HCT116 (cell line): Measurements from ENCODE around the gene PDE4B. TPM values are rescaled to one million over a fixed set of nuclear protein-coding genes. Genes with fewer than 3 reads are reported as not detected.
A peak's percentile ranks its signal among the peaks of the same experiment; 100 is the strongest.

Experiments used
- ATAC-seq: fragments of 200-7000 bp; cut with Tn5 transposase; 2 replicates; pipeline ENCODE4 v1.9.1; 2020; ENCODE audit warnings: mild to moderate bottlenecking, moderate library complexity
- BruUV-seq: library from RNA; stranded (reverse); fragments of 400-500 nt; replicated peaks from 2 replicates; lab custom pipeline; 2021; lab: Mats Ljungman, UMichigan
- CTCF ChIA-PET: fragments of 300-600 bp; sonication (Branson Sonifier 250); formaldehyde crosslinking; loops from one replicate; lab custom pipeline; 2021; ENCODE audit warnings: antibody characterized with exemption; lab: Charles Lee
- POLR2A ChIA-PET: fragments of 300-600, 350-600 bp; sonication (Branson Sonifier 250); formaldehyde crosslinking; loops from one replicate; lab custom pipeline; 2021; ENCODE audit warnings: antibody characterized with exemption; lab: Charles Lee
- RAD21 ChIA-PET, 2 experiments: fragments of 300-600 bp; sonication (Branson Sonifier 250); formaldehyde crosslinking; loops; one replicate each; lab custom pipeline; 2023; ENCODE audit warnings: low total read pairs in 2 of 2; ENCODE audit not compliant: uncharacterized antibody in 2 of 2, unreplicated experiment in 2 of 2, low non-redundant PET in 1 of 2; lab: Charles Lee
- DNase-seq: peaks from one replicate; pipeline ENCODE4 v3.0.0-alpha.2; 2010; ENCODE audit warnings: low read depth, low spot score
- H2AFZ ChIP-seq: fragments of 200-600 bp; shearing (Covaris generic), sonication (generic); 2 replicates; pipeline ENCODE4 v1.6.1; 2017; ENCODE audit warnings: low read depth, mixed run types, mixed read lengths, antibody characterized with exemption, low read length; ENCODE audit not compliant: poor library complexity, severe bottlenecking
- H3K27ac ChIP-seq: 2 replicates; pipeline ENCODE4 v1.5.1; 2012; ENCODE audit warnings: low read depth, low read length
- H3K27me3 ChIP-seq: fragments of 200-600 bp; sonication (generic); 2 replicates; pipeline ENCODE4 v1.6.1; 2016; ENCODE audit warnings: mixed run types, low read length, mixed read lengths; ENCODE audit not compliant: insufficient read depth
- H3K36me3 ChIP-seq, 2 experiments: fragments of 200-500 bp in 1 of 2; fragments of 200-600 bp in 1 of 2; sonication (Bioruptor generic) in 1 of 2; sonication (generic) in 1 of 2; 2 replicates each; pipeline versions ENCODE4 v1.5.1 to v1.6.1; 2014 to 2016; ENCODE audit warnings: low read length in 2 of 2, inconsistent platforms in 1 of 2, mixed read lengths in 1 of 2, mixed run types in 1 of 2; ENCODE audit not compliant: insufficient read depth in 2 of 2, control insufficient read depth in 1 of 2
- H3K4me1 ChIP-seq, 2 experiments: fragments of 200-600 bp in 1 of 2; sonication (generic) in 1 of 2; 2 replicates each; pipeline versions ENCODE4 v1.5.1 to v1.6.1; 2012 to 2017; ENCODE audit warnings: low read length in 2 of 2, inconsistent platforms in 1 of 2, mild to moderate bottlenecking in 1 of 2, mixed read lengths in 1 of 2, mixed run types in 1 of 2, moderate library complexity in 1 of 2; ENCODE audit not compliant: insufficient read depth in 2 of 2, control insufficient read depth in 1 of 2
- H3K4me2 ChIP-seq: fragments of 200-600 bp; sonication (generic); 2 replicates; pipeline ENCODE4 v1.6.1; 2017; ENCODE audit warnings: mixed run types, low read length, mixed read lengths
- H3K4me3 ChIP-seq, 2 experiments: fragments of 200-600 bp in 1 of 2; sonication (generic) in 1 of 2; replicated peaks in 1 of 2; 2 replicates each; pipeline ENCODE4 v1.5.1; 2011 to 2016; ENCODE audit warnings: low read length in 2 of 2, control low read depth in 1 of 2, low read depth in 1 of 2, mild to moderate bottlenecking in 1 of 2, mixed read lengths in 1 of 2, mixed run types in 1 of 2
- H3K79me2 ChIP-seq: fragments of 200-600 bp; sonication (generic); 2 replicates; pipeline ENCODE4 v1.6.1; 2017; ENCODE audit warnings: mild to moderate bottlenecking, mixed run types, low read length, moderate library complexity, mixed read lengths; ENCODE audit not compliant: insufficient read depth
- H3K9ac ChIP-seq: fragments of 200-600 bp; sonication (generic); 2 replicates; pipeline ENCODE4 v1.6.1; 2016; ENCODE audit warnings: low read length, mixed read lengths
- H3K9me2 ChIP-seq: fragments of 200-600 bp; sonication (generic), shearing (Covaris generic); 2 replicates; pipeline ENCODE4 v1.6.1; 2017; ENCODE audit warnings: mixed run types, mild to moderate bottlenecking, moderate library complexity; ENCODE audit not compliant: insufficient read depth
- H3K9me3 ChIP-seq, 2 experiments: fragments of 200-500 bp in 1 of 2; fragments of 200-600 bp in 1 of 2; sonication (Bioruptor generic) in 1 of 2; sonication (generic) in 1 of 2; 2 replicates each; pipeline ENCODE4 v1.6.1; 2014 to 2017; ENCODE audit warnings: low read length in 2 of 2, mixed read lengths in 2 of 2, inconsistent platforms in 1 of 2, low read depth in 1 of 2, mild to moderate bottlenecking in 1 of 2, mixed run types in 1 of 2, moderate library complexity in 1 of 2; ENCODE audit not compliant: control insufficient read depth in 1 of 2, insufficient read depth in 1 of 2
- H4K20me1 ChIP-seq: fragments of 200-600 bp; sonication (generic), shearing (Covaris generic); 2 replicates; pipeline ENCODE4 v1.6.1; 2017; ENCODE audit warnings: mixed run types, mild to moderate bottlenecking, moderate library complexity; ENCODE audit not compliant: insufficient read depth
- CBX3 ChIP-seq: IDR thresholded peaks from 2 replicates; pipeline ENCODE4 v1.6.1; 2012; ENCODE audit warnings: low read depth
- EGR1 ChIP-seq: IDR thresholded peaks from 2 replicates; pipeline ENCODE4 v1.6.1; 2012; ENCODE audit warnings: low read depth
- ELF1 ChIP-seq: IDR thresholded peaks from 2 replicates; pipeline ENCODE4 v1.6.1; 2012; ENCODE audit warnings: low read depth, borderline replicate concordance
- FOSL1 ChIP-seq: IDR thresholded peaks from 2 replicates; pipeline ENCODE4 v1.6.1; 2012; ENCODE audit warnings: low read depth
- POLR2AphosphoS5 ChIP-seq: IDR thresholded peaks from 2 replicates; pipeline ENCODE4 v1.6.1; 2011; ENCODE audit warnings: mild to moderate bottlenecking, low read depth, low read length, moderate library complexity
- RAD21 ChIP-seq: IDR thresholded peaks from 2 replicates; pipeline ENCODE4 v1.6.1; 2012; ENCODE audit warnings: low read depth, mild to moderate bottlenecking
- SIN3A ChIP-seq: IDR thresholded peaks from 2 replicates; pipeline ENCODE4 v1.6.1; 2012; ENCODE audit warnings: low read depth
- YY1 ChIP-seq: IDR thresholded peaks from 2 replicates; pipeline ENCODE4 v1.6.1; 2011; ENCODE audit warnings: low read length, low read depth, moderate library complexity, mild to moderate bottlenecking; ENCODE audit not compliant: insufficient replicate concordance; ENCODE audit errors: extremely low read depth
- ZFX ChIP-seq: fragments of 450-650 bp; IDR thresholded peaks from 2 replicates; pipeline ENCODE4 v1.6.1; 2017
- ZNF274 ChIP-seq: fragments of 200-500 bp; sonication (Bioruptor generic); IDR thresholded peaks from 2 replicates; pipeline ENCODE4 v1.6.1; 2014; ENCODE audit warnings: mild to moderate bottlenecking, low read depth, low read length, inconsistent platforms
- intact Hi-C: fragments of 100-400 bp; cut with micrococcal nuclease; formaldehyde crosslinking; loops from 2 replicates; pipeline ENCODE4 v1.10.0; 2022
- total RNA-seq: library from RNA; stranded (reverse); gene quantifications from one replicate; pipeline ENCODE4 v1.2.1, GENCODE V29; 2021; ENCODE audit not compliant: unreplicated experiment
- TF ChIP-seq, protein P1 (sequence below): IDR thresholded peaks from 2 replicates; pipeline ENCODE4 v1.6.1; 2012; ENCODE audit warnings: low read depth
- TF ChIP-seq, protein P2 (sequence below), 3 experiments: fragments of 200-600 bp in 1 of 3; sonication (generic) in 1 of 3; IDR thresholded peaks in 2 of 3; conservative IDR thresholded peaks in 1 of 3; 2 replicates each; pipeline ENCODE4 v1.5.1; 2012 to 2017; ENCODE audit warnings: low read depth in 2 of 3, low read length in 2 of 3, antibody characterized with exemption in 1 of 3, borderline replicate concordance in 1 of 3, control low read depth in 1 of 3, mild to moderate bottlenecking in 1 of 3, mixed read lengths in 1 of 3, mixed run types in 1 of 3, moderate library complexity in 1 of 3; ENCODE audit not compliant: insufficient read depth in 1 of 3
- TF ChIP-seq, protein P3 (sequence below): IDR thresholded peaks from 2 replicates; pipeline ENCODE4 v1.6.1; 2012

PDE4B gene
- total RNA-seq, 1 experiment from 2014 or later = 76.9 TPM

DNA sequence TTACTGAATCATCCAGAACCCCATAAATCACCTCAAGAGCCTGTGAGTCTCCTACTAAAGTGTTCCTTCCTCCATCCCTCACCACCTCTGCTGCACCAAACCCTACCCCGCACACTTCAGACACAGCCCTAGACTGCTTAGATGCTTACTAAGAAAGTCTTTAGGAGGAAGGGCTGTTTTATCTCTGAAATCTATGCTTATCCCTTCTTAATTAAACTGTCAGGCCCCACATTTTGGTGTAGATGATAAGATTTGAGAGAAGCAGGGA, 524.5 kb downstream of the PDE4B start:
- H2AFZ ChIP-seq = no peak overlapping the region
- H3K36me3 ChIP-seq = no peaks in the 10 kb centered on the region; a peak in 1 of 4 replicates
- peak overlapping the region; percentile 68; the same call in 1 of the 2 replicates for H3K4me2 ChIP-seq
- ChIA-PET POLR2A (interaction anchor here (2.4 kb wide), 1 partner anchor 18 kb away, joined by 8 read pairs; no protein-coding TSS in a partner anchor), RAD21 (no interaction called here), CTCF (no interaction called here)
- H3K27me3 ChIP-seq = no peaks in the 10 kb centered on the region
- H3K9me2 ChIP-seq = no peaks in the 10 kb centered on the region
- H3K9me3 ChIP-seq = no peaks in the 10 kb centered on the region
- peaks cover 45 to 58% of the 10 kb centered on the region in 2 experiments for H3K4me1 ChIP-seq
- TF ChIP-seq, protein P1, sequence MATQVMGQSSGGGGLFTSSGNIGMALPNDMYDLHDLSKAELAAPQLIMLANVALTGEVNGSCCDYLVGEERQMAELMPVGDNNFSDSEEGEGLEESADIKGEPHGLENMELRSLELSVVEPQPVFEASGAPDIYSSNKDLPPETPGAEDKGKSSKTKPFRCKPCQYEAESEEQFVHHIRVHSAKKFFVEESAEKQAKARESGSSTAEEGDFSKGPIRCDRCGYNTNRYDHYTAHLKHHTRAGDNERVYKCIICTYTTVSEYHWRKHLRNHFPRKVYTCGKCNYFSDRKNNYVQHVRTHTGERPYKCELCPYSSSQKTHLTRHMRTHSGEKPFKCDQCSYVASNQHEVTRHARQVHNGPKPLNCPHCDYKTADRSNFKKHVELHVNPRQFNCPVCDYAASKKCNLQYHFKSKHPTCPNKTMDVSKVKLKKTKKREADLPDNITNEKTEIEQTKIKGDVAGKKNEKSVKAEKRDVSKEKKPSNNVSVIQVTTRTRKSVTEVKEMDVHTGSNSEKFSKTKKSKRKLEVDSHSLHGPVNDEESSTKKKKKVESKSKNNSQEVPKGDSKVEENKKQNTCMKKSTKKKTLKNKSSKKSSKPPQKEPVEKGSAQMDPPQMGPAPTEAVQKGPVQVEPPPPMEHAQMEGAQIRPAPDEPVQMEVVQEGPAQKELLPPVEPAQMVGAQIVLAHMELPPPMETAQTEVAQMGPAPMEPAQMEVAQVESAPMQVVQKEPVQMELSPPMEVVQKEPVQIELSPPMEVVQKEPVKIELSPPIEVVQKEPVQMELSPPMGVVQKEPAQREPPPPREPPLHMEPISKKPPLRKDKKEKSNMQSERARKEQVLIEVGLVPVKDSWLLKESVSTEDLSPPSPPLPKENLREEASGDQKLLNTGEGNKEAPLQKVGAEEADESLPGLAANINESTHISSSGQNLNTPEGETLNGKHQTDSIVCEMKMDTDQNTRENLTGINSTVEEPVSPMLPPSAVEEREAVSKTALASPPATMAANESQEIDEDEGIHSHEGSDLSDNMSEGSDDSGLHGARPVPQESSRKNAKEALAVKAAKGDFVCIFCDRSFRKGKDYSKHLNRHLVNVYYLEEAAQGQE = no peak
- TF ChIP-seq SIN3A = no peak
- no peak for TF ChIP-seq FOSL1
- TF ChIP-seq YY1 = no peak
- no peak for TF ChIP-seq ZNF274
- TF ChIP-seq CBX3 = no peak
- no peak for TF ChIP-seq POLR2AphosphoS5
- no peak for TF ChIP-seq RAD21
- TF ChIP-seq, protein P2, sequence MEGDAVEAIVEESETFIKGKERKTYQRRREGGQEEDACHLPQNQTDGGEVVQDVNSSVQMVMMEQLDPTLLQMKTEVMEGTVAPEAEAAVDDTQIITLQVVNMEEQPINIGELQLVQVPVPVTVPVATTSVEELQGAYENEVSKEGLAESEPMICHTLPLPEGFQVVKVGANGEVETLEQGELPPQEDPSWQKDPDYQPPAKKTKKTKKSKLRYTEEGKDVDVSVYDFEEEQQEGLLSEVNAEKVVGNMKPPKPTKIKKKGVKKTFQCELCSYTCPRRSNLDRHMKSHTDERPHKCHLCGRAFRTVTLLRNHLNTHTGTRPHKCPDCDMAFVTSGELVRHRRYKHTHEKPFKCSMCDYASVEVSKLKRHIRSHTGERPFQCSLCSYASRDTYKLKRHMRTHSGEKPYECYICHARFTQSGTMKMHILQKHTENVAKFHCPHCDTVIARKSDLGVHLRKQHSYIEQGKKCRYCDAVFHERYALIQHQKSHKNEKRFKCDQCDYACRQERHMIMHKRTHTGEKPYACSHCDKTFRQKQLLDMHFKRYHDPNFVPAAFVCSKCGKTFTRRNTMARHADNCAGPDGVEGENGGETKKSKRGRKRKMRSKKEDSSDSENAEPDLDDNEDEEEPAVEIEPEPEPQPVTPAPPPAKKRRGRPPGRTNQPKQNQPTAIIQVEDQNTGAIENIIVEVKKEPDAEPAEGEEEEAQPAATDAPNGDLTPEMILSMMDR (IDR thresholded peaks at IDR 0.05 in 2 of 3, conservative IDR thresholded peaks at IDR 0.05 in 1 of 3; ENCODE audit: borderline replicate concordance in 1 of 3, insufficient read depth in 1 of 3, low read depth in 2 of 3, low read length in 2 of 3) = no peak
- TF ChIP-seq ZFX = no peak
- TF ChIP-seq EGR1 = no peak
- TF ChIP-seq ELF1 = no peak
- TF ChIP-seq, protein P3, sequence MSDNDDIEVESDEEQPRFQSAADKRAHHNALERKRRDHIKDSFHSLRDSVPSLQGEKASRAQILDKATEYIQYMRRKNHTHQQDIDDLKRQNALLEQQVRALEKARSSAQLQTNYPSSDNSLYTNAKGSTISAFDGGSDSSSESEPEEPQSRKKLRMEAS = no peak
- H3K27ac ChIP-seq = peak overlapping the region; percentile 78
- H3K4me3 ChIP-seq = no peak overlapping the region
- DNase-seq (no peak), ATAC-seq (no peak)
- intact Hi-C loops = no loop called here
- peak overlapping the region; percentile 60 for H3K9ac ChIP-seq
- H4K20me1 ChIP-seq = no peaks in the 10 kb centered on the region
- no peaks in the 10 kb centered on the region for H3K79me2 ChIP-seq
- BruUV-seq = no TSS peak
